Osteocyte (in vitro differentiated cells): ENCODE data around the gene CRTAC1. TPM values are rescaled to one million over a fixed set of nuclear protein-coding genes. Genes with fewer than 3 reads are reported as not detected.

Source experiments
- DNase-seq: peaks from one replicate; pipeline ENCODE4 v3.0.0; 2021; ENCODE audit warnings: mixed read lengths; ENCODE audit not compliant: unreplicated experiment; ENCODE audit errors: extremely low spot score
- H3K27ac Mint-ChIP-seq: one replicate; pipeline ENCODE4 v1.8.0; 2021; ENCODE audit warnings: mild to moderate bottlenecking, mixed read lengths; ENCODE audit not compliant: unreplicated experiment
- H3K27me3 Mint-ChIP-seq: one replicate; pipeline ENCODE4 v1.8.0; 2021; ENCODE audit warnings: mixed read lengths; ENCODE audit not compliant: unreplicated experiment
- H3K36me3 Mint-ChIP-seq: one replicate; pipeline ENCODE4 v1.8.0; 2021; ENCODE audit warnings: mixed read lengths; ENCODE audit not compliant: unreplicated experiment
- H3K4me1 Mint-ChIP-seq: one replicate; pipeline ENCODE4 v1.8.0; 2021; ENCODE audit warnings: mixed read lengths; ENCODE audit not compliant: unreplicated experiment
- H3K4me3 Mint-ChIP-seq: one replicate; pipeline ENCODE4 v1.8.0; 2021; ENCODE audit warnings: mild to moderate bottlenecking, moderate library complexity, mixed read lengths; ENCODE audit not compliant: unreplicated experiment
- H3K9me3 Mint-ChIP-seq: one replicate; pipeline ENCODE4 v1.8.0; 2021; ENCODE audit warnings: mixed read lengths; ENCODE audit not compliant: unreplicated experiment
- total RNA-seq: library from RNA; stranded (reverse); gene quantifications from 2 replicates; pipeline ENCODE4 v1.2.1, GENCODE V29; 2021
- TF ChIP-seq, protein P1 (sequence below): fragments of 200-600 bp; sonication (generic); IDR thresholded peaks from 2 replicates; pipeline ENCODE4 v1.5.0; 2021; ENCODE audit warnings: antibody characterized with exemption, mild to moderate bottlenecking, moderate library complexity

The CRTAC1 gene
- total RNA-seq, 1 donor from 2014 or later = 0.16 TPM

DNA sequence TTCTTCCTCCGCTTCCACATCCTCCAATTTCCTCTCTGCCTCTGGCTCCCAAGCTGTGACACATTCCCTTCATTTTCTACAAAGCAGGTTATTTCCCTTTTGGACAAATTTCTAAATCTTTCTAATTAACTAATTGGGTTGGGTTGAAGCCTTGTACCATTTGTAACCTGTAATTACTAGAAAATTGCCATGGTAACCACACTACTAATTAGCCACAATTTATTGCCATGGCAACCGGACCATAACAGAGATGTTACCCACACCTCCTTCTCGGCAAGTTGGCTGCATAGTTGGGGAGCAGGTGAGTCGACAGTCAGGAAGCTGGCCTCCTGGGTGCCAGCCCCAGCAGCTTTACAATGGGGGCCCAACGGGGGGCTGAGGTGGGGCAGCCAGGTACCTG is 119.2 kb downstream of the CRTAC1 start:
- no peaks in the 10 kb centered on the region for H3K9me3 Mint-ChIP-seq
- no peak overlapping the region for H3K4me3 Mint-ChIP-seq

DNA sequence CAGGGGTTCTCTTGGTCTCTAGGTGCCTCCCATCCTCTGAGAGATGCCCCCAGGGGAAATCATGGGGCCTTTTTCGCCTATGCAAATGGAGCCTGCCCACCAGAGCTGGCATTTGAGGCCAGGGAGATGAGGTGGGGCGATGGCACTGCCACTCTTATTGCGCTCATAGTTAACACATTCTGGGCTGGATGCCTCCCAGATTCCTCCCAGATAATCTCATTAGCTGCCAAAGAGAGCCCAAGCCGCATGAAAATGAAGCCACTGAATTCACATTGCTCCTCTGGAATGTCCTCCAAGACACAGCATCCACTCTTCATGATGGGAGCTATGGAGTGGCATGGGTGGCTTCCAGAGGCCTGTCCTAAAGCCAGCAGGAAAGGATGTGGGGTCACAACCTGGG is 119.8 kb downstream of the CRTAC1 start:
- no peak for DNase-seq
- no peak overlapping the region for H3K4me3 Mint-ChIP-seq
- peaks cover 58% of the 10 kb centered on the region for H3K27me3 Mint-ChIP-seq
- no peak overlapping the region for H3K27ac Mint-ChIP-seq
- peaks cover 5% of the 10 kb centered on the region for H3K4me1 Mint-ChIP-seq
- no peaks in the 10 kb centered on the region for H3K9me3 Mint-ChIP-seq
- TF ChIP-seq, protein P1, sequence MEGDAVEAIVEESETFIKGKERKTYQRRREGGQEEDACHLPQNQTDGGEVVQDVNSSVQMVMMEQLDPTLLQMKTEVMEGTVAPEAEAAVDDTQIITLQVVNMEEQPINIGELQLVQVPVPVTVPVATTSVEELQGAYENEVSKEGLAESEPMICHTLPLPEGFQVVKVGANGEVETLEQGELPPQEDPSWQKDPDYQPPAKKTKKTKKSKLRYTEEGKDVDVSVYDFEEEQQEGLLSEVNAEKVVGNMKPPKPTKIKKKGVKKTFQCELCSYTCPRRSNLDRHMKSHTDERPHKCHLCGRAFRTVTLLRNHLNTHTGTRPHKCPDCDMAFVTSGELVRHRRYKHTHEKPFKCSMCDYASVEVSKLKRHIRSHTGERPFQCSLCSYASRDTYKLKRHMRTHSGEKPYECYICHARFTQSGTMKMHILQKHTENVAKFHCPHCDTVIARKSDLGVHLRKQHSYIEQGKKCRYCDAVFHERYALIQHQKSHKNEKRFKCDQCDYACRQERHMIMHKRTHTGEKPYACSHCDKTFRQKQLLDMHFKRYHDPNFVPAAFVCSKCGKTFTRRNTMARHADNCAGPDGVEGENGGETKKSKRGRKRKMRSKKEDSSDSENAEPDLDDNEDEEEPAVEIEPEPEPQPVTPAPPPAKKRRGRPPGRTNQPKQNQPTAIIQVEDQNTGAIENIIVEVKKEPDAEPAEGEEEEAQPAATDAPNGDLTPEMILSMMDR = no peak
- H3K36me3 Mint-ChIP-seq = no peaks in the 10 kb centered on the region

More for the DNA sequence above, 119.2 kb downstream of the CRTAC1 start:
- TF ChIP-seq, protein P1 = no peak
- Mint-ChIP-seq H3K27me3 (peaks cover 60% of the 10 kb centered on the region), H3K36me3 (no peaks in the 10 kb centered on the region), H3K27ac (no peak overlapping the region), H3K4me1 (peaks cover 5% of the 10 kb centered on the region)
- no peak for DNase-seq

DNA sequence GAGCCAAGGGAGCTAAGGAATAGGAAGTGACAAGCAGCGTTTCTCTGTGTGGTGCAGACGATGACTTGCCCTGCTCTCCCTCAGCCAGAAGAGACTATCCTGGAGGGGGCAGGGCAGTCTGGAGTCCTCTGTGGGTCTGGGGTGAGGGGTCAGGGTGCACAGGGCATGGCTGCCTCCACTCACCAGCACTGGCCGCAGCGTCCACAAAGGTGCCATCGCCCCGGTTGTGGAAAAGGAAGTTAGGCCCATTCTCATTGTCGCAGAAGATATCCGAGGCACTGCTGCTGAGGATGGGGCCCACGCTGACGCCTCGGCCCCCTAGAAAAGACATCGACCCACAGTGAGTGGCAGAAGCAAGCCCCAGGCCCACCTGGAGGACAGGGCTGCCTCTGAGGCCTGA is 122.6 kb downstream of the CRTAC1 start:
- TF ChIP-seq, protein P1 = no peak
- no peaks in the 10 kb centered on the region for H3K9me3 Mint-ChIP-seq
- peaks cover 2% of the 10 kb centered on the region for H3K4me1 Mint-ChIP-seq
- no peak for DNase-seq
- no peak overlapping the region for H3K27ac Mint-ChIP-seq
- no peak overlapping the region for H3K4me3 Mint-ChIP-seq
- H3K27me3 Mint-ChIP-seq = peaks cover 54% of the 10 kb centered on the region
- H3K36me3 Mint-ChIP-seq = no peaks in the 10 kb centered on the region

DNA sequence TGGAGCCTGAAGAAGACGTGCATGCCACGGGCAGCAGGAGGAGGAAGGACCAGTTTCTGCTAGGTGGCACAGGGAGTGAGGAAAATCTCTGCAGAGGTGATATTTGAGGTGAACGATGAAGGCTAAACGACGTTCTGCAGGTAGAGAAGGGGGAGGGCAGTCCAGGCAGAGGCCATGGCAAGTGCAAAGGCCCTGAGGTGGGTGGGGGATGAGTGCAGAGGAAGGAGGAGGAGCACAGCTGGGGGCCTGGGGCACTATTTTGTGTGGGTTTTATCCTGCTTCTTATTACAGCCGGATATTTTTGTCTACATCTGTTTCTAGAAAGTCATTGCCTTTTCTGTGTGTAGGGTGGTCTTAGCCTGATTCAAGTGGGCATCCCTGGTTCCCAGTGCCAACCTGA is 123.2 kb downstream of the CRTAC1 start:
- peaks cover 2% of the 10 kb centered on the region for H3K4me1 Mint-ChIP-seq
- no peak overlapping the region for H3K27ac Mint-ChIP-seq
- TF ChIP-seq, protein P1 = no peak
- H3K9me3 Mint-ChIP-seq = no peaks in the 10 kb centered on the region
- peaks cover 50% of the 10 kb centered on the region for H3K27me3 Mint-ChIP-seq
- H3K4me3 Mint-ChIP-seq = no peak overlapping the region
- no peak for DNase-seq
- no peaks in the 10 kb centered on the region for H3K36me3 Mint-ChIP-seq

DNA sequence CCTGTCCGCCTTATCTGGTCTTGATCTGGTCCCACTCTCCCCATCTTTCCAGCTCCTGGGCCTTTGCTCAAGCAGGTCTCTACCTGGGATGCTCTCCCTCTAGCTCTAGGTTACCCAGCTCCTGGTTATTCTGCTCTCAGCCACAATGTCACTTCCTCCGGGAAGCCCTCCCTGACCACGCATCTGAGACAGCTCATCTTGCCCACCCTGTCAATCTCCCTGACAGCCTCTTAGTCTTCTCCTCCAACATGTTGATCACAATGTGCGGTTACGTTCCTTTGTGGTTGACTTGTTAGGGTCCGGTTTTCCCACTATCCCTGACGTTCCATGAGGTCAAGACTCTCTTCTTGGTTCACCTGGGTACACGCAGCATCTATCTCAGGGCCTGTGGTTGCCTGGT is 125.1 kb downstream of the CRTAC1 start:
- no peak for DNase-seq
- H3K27me3 Mint-ChIP-seq = peaks cover 40% of the 10 kb centered on the region
- H3K27ac Mint-ChIP-seq = no peak overlapping the region
- peaks cover 2% of the 10 kb centered on the region for H3K4me1 Mint-ChIP-seq
- TF ChIP-seq, protein P1 = no peak
- no peaks in the 10 kb centered on the region for H3K9me3 Mint-ChIP-seq
- H3K36me3 Mint-ChIP-seq = no peaks in the 10 kb centered on the region
- no peak overlapping the region for H3K4me3 Mint-ChIP-seq
